ENCODE measurements around the gene CD68. TPM values are rescaled to one million over a fixed set of nuclear protein-coding genes. Genes with fewer than 3 reads are reported as not detected.

Gene CD68
- total RNA-seq, result 12.8 and 21.3 TPM in 2 replicates

GRCh38 chr17:7579001-7579833, at the start of gene CD68:
CD68 (plus strand) TSS chr17:7579638; CDS start chr17:7579678, 40 bp downstream.

DNA sequence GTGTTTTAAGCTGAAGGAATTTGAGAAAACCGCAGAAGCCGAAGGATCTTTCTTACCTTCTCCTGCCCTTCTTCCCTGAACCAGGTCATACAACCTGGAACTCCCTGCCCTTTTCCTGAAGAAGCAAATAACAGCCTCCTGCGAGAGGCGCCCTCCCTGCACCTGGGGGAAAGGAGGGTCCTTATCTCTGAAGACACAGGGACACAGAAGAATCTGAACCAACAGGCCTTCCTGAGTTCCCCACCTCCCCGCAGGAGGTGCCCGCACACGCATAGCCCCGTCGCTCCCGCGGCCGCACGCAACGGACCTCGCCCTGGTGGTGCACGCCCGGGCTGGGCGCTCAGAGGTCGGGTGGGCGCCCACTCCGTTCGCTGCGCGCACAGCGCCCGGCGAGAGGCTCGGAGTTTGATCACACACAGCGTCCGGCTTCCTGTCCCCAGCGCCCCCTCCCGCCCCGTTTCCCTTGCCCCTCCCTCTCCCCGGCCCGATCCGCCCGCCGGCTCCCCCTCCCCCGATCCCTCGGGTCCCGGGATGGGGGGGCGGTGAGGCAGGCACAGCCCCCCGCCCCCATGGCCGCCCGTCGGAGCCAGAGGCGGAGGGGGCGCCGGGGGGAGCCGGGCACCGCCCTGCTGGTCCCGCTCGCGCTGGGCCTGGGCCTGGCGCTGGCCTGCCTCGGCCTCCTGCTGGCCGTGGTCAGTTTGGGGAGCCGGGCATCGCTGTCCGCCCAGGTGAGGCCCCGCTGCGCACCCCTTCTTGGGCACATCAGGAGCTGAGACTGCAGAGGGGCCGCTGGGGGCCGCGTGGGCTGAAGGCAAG, 30.6 kb upstream of the CD68 start, which contains the start of gene TNFSF12:
TSS of gene TNFSF12 (plus strand) at position 474 of the 816 bp plus-strand sequence. CDS start at position 570, 96 bp downstream.

DNA sequence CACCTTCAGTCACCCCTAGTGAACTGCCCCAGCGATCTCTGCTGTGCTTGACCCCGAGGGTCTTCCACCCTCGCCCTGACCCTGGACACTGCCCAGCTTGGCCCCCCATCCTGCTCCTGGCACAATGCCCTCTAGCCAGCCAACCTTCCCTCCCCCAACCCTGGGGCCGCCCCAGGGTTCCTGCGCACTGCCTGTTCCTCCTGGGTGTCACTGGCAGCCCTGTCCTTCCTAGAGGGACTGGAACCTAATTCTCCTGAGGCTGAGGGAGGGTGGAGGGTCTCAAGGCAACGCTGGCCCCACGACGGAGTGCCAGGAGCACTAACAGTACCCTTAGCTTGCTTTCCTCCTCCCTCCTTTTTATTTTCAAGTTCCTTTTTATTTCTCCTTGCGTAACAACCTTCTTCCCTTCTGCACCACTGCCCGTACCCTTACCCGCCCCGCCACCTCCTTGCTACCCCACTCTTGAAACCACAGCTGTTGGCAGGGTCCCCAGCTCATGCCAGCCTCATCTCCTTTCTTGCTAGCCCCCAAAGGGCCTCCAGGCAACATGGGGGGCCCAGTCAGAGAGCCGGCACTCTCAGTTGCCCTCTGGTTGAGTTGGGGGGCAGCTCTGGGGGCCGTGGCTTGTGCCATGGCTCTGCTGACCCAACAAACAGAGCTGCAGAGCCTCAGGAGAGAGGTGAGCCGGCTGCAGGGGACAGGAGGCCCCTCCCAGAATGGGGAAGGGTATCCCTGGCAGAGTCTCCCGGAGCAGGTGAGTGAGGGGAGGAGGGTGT, 20.7 kb upstream of the CD68 start, which contains the start of gene TNFSF13:
TSS of gene TNFSF13 (plus strand) at position 207 of the 776 bp plus-strand sequence. CDS start at position 497, 290 bp downstream.

GRCh38 chr17:7561589-7562207, 17.7 kb upstream of the CD68 start, which contains the start of gene SENP3:
SENP3 (plus strand) TSS chr17:7561919; CDS start chr17:7563077, 1,158 bp downstream.

GRCh38 chr17:7583253-7584109, 4.0 kb downstream of the CD68 start, which contains the start of gene MPDU1:
MPDU1 (plus strand) TSS chr17:7583852; CDS start chr17:7583863, 11 bp downstream.

DNA sequence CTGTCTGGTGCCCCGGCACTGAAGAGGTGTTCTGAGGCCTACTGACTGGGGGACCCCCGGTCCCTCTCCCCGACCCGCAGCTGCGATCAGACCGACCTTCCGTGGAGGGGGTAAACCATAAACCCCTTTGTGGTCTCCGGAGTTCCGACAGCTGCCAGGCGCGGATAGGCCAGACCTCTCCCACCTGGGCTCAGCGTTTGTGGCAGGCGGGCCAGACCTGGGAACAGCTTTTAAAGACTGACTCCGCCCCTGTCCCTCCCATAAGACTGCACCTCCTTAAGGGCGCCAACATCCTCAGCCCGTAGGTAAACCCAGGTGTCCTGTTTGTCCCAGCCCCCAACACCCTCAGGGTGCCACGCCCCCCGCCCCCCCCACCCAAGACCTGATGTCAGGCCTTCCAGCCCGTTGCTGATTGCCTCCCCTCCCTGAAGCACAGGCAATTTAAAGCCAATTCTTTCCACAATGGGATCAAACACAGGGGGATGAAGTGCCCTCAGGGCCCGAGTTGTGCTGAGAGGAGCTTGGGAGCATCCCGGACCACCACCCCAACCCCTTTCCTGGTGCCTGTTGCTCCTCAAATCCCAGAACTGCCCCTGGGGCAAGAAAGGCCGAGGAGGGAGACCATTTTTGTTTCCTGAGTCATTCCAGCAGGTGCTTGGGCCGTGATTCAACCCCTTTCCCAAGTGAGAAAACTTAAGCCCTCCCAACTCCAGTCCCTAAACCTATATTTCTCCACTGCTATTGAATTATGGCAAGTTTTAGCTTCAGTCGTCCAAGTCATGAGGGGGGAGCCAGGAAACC, 10.7 kb downstream of the CD68 start, which contains the start of gene SOX15:
TSS of gene SOX15 (minus strand) at position 204 of the 801 bp plus-strand sequence. CDS start 418 bp downstream, outside the sequence.

GRCh38 chr17:7614425-7615264, 35.2 kb downstream of the CD68 start, which contains the start of gene FXR2:
FXR2 (minus strand) TSS chr17:7614897; CDS start chr17:7614532, 365 bp downstream.

GRCh38 chr17:7627250-7628121, 48.0 kb downstream of the CD68 start, which contains the start of gene SAT2:
SAT2 (minus strand) TSS chr17:7627821; CDS start chr17:7627635, 186 bp downstream.

GRCh38 chr17:7629939-7630571, 50.6 kb downstream of the CD68 start, which contains the start of gene SHBG:
SHBG (plus strand) TSS chr17:7630135; CDS start chr17:7630173, 38 bp downstream.

Other genes starting within 250 kb of the CD68 start
- gene ACAP1, start 243.1 kb upstream of the CD68 start, total RNA-seq, result 0.21 and 1.9 TPM in 2 replicates
- gene KCTD11, start 227.5 kb upstream of the CD68 start, total RNA-seq, result 28.1 and 54.0 TPM in 2 replicates
- gene TMEM95, start 224.5 kb upstream of the CD68 start, total RNA-seq, result not detected in 2 replicates
- gene TNK1, start 198.5 kb upstream of the CD68 start, total RNA-seq, result 9.9 and 11.9 TPM in 2 replicates
- 15.8 and 35.2 TPM in 2 replicates for gene PLSCR3, start 185.1 kb upstream of the CD68 start, total RNA-seq
- gene TMEM256, start 175.5 kb upstream of the CD68 start, total RNA-seq, result 125 and 144 TPM in 2 replicates
- 1.9 TPM in 2 replicates for gene NLGN2, start 171.8 kb upstream of the CD68 start, total RNA-seq
- gene SPEM1, start 159.3 kb upstream of the CD68 start, total RNA-seq, result not detected in 2 replicates
- gene SPEM2, start 154.0 kb upstream of the CD68 start, total RNA-seq, result not detected in 2 replicates
- gene SPEM3, start 150.8 kb upstream of the CD68 start, total RNA-seq, result not detected in 2 replicates
- 13.4 and 28.7 TPM in 2 replicates for gene TMEM102, start 144.2 kb upstream of the CD68 start, total RNA-seq
- gene FGF11, start 140.1 kb upstream of the CD68 start, total RNA-seq, result 23.7 and 32.8 TPM in 2 replicates
- 6.2 and 8.7 TPM in 2 replicates for gene CHRNB1, start 134.6 kb upstream of the CD68 start, total RNA-seq
- 16.4 and 22.4 TPM in 2 replicates for gene ZBTB4, start 100.0 kb upstream of the CD68 start, total RNA-seq
- gene SLC35G6, start 98.2 kb upstream of the CD68 start, total RNA-seq, result not detected in 2 replicates
- 40.7 and 46.7 TPM in 2 replicates for gene POLR2A, start 95.3 kb upstream of the CD68 start, total RNA-seq
- gene TNFSF12, start 30.6 kb upstream of the CD68 start, total RNA-seq, result 2.2 and 4.0 TPM in 2 replicates
- gene TNFSF13, start 20.9 kb upstream of the CD68 start, total RNA-seq, result 5.3 and 8.2 TPM in 2 replicates
- gene SENP3, start 17.7 kb upstream of the CD68 start, total RNA-seq, result 102 and 137 TPM in 2 replicates
- gene MPDU1, start 4.2 kb downstream of the CD68 start, total RNA-seq, result 92.1 and 93.3 TPM in 2 replicates
- gene SOX15, start 10.5 kb downstream of the CD68 start, total RNA-seq, result 30.6 and 59.9 TPM in 2 replicates
- 42.8 and 59.8 TPM in 2 replicates for gene FXR2, start 35.3 kb downstream of the CD68 start, total RNA-seq
- 24.9 and 27.0 TPM in 2 replicates for gene SAT2, start 48.2 kb downstream of the CD68 start, total RNA-seq
- gene SHBG, start 50.5 kb downstream of the CD68 start, total RNA-seq, result 0.43 and 0.48 TPM in 2 replicates
- not detected in 2 replicates for gene ATP1B2, start 71.3 kb downstream of the CD68 start, total RNA-seq
- gene TP53, start 107.9 kb downstream of the CD68 start, total RNA-seq, result 15.8 and 23.1 TPM in 2 replicates
- 4.6 and 4.7 TPM in 2 replicates for gene WRAP53, start 108.8 kb downstream of the CD68 start, total RNA-seq
- 0.48 TPM in 1 of 2 replicates, not detected in the other for gene EFNB3, start 125.6 kb downstream of the CD68 start, total RNA-seq
- gene DNAH2, start 138.1 kb downstream of the CD68 start, total RNA-seq, result 0.21 TPM in 1 of 2 replicates, not detected in the other

Data from tracheal epithelial cell (primary cell).